ENCODE results near the gene ATN1. TPM values are rescaled to one million over a fixed set of nuclear protein-coding genes. Genes with fewer than 3 reads are reported as not detected.

ATN1 gene
- total and polyA plus RNA-seq, 9 of the 15 experiments (the other 6 are each of a cell fraction or from before 2014, with no cell fraction given): 0.15 to 49.8 (median 2.7) TPM

- TF ChIP-seq, protein P1, sequence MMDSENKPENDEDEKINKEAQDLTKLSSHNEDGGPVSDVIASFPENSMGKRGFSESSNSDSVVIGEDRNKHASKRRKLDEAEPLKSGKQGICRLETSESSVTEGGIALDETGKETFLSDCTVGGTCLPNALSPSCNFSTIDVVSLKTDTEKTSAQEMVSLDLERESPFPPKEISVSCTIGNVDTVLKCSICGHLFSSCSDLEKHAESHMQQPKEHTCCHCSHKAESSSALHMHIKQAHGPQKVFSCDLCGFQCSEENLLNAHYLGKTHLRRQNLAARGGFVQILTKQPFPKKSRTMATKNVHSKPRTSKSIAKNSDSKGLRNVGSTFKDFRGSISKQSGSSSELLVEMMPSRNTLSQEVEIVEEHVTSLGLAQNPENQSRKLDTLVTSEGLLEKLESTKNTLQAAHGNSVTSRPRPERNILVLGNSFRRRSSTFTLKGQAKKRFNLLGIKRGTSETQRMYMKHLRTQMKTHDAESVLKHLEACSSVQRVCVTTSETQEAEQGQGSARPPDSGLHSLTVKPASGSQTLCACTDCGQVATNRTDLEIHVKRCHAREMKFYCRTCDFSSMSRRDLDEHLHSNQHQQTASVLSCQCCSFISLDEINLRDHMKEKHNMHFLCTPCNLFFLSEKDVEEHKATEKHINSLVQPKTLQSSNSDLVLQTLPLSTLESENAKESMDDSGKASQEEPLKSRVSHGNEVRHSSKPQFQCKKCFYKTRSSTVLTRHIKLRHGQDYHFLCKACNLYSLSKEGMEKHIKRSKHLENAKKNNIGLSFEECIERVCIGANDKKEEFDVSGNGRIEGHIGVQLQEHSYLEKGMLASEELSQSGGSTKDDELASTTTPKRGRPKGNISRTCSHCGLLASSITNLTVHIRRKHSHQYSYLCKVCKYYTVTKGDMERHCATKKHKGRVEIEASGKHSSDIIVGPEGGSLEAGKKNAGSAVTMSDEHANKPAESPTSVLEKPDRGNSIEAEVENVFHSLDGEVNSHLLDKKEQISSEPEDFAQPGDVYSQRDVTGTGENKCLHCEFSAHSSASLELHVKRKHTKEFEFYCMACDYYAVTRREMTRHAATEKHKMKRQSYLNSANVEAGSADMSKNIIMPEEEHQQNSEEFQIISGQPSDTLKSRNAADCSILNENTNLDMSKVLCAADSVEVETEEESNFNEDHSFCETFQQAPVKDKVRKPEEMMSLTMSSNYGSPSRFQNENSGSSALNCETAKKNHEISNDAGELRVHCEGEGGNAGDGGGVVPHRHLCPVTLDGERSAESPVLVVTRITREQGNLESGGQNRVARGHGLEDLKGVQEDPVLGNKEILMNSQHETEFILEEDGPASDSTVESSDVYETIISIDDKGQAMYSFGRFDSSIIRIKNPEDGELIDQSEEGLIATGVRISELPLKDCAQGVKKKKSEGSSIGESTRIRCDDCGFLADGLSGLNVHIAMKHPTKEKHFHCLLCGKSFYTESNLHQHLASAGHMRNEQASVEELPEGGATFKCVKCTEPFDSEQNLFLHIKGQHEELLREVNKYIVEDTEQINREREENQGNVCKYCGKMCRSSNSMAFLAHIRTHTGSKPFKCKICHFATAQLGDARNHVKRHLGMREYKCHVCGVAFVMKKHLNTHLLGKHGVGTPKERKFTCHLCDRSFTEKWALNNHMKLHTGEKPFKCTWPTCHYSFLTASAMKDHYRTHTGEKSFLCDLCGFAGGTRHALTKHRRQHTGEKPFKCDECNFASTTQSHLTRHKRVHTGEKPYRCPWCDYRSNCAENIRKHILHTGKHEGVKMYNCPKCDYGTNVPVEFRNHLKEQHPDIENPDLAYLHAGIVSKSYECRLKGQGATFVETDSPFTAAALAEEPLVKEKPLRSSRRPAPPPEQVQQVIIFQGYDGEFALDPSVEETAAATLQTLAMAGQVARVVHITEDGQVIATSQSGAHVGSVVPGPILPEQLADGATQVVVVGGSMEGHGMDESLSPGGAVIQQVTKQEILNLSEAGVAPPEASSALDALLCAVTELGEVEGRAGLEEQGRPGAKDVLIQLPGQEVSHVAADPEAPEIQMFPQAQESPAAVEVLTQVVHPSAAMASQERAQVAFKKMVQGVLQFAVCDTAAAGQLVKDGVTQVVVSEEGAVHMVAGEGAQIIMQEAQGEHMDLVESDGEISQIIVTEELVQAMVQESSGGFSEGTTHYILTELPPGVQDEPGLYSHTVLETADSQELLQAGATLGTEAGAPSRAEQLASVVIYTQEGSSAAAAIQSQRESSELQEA (IDR thresholded peaks at IDR 0.05; ENCODE audit: low read depth): no peak
- TF ChIP-seq, protein P2, sequence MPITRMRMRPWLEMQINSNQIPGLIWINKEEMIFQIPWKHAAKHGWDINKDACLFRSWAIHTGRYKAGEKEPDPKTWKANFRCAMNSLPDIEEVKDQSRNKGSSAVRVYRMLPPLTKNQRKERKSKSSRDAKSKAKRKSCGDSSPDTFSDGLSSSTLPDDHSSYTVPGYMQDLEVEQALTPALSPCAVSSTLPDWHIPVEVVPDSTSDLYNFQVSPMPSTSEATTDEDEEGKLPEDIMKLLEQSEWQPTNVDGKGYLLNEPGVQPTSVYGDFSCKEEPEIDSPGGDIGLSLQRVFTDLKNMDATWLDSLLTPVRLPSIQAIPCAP (CRISPR knock-in tag; IDR thresholded peaks at IDR 0.05; ENCODE audit: borderline replicate concordance): no peak
- TF ChIP-seq KAT8 (IDR thresholded peaks at IDR 0.05; ENCODE audit: low read depth) (no peak), ATF6 (CRISPR knock-in tag; IDR thresholded peaks at IDR 0.05) (no peak), ARID1B (IDR thresholded peaks at IDR 0.05) (peak; percentile 92), IRF2 (CRISPR knock-in tag; IDR thresholded peaks at IDR 0.05) (no peak), JUN (IDR thresholded peaks at IDR 0.05; ENCODE audit: borderline replicate concordance, low read depth, low read length) (no peak), JUN (CRISPR knock-in tag; IDR thresholded peaks at IDR 0.05; ENCODE audit: borderline replicate concordance) (no peak), MBD2 (IDR thresholded peaks at IDR 0.05; ENCODE audit: borderline replicate concordance, low read depth) (no peak; the same call in 1 of the 2 replicates), TSHZ1 (CRISPR knock-in tag; IDR thresholded peaks at IDR 0.05) (no peak), TAF9B (IDR thresholded peaks at IDR 0.05; ENCODE audit: partially characterized antibody) (no peak)
- TF ChIP-seq, protein P3, sequence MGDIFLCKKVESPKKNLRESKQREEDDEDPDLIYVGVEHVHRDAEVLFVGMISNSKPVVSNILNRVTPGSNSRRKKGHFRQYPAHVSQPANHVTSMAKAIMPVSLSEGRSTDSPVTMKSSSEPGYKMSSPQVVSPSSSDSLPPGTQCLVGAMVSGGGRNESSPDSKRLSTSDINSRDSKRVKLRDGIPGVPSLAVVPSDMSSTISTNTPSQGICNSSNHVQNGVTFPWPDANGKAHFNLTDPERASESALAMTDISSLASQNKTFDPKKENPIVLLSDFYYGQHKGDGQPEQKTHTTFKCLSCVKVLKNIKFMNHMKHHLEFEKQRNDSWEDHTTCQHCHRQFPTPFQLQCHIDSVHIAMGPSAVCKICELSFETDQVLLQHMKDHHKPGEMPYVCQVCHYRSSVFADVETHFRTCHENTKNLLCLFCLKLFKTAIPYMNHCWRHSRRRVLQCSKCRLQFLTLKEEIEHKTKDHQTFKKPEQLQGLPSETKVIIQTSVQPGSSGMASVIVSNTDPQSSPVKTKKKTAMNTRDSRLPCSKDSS (IDR thresholded peaks at IDR 0.05; ENCODE audit: low read depth, partially characterized antibody): no peak
Observed at GRCh38 chr12:6964605-6965025, 36.9 kb downstream of the ATN1 start (continued).

Measured in K562 (cell line).